Stimulated activated CD4-positive, alpha-beta T cell treated with anti-CD3 and anti-CD28 coated beads, Interleukin-2, amount 100 ng/mL, for 24 hours (primary cell): Measurements from ENCODE around the gene GH2.
"Not testable (repeated sequence)": the region's sequence is repeated elsewhere in the genome, so short reads cannot be mapped to it uniquely, and the experiment has no call there.

Experiments
- DNase-seq, 2 donors: peaks; one replicate each; pipeline ENCODE4 v3.0.0-alpha.2; 2020

Gene GH2

GRCh38 chr17:63911041-63911635, 29.4 kb upstream of the GH2 start, which contains the start of gene CSHL1:
TSS of gene CSHL1 (minus strand) at chr17:63911258. CDS start at chr17:63911196, 62 bp downstream.
- no peak for DNase-seq

GRCh38 chr17:63910096-63910495, 28.4 kb upstream of the GH2 start:
- DNase-seq = no peak

- DNase-seq = not testable (repeated sequence)
These were observed 27.8 kb upstream of the GH2 start for GRCh38 chr17:63909586-63909985.

- peak in 1 of 2 donors; percentile 32 for DNase-seq
These were observed 25.5 kb upstream of the GH2 start for GRCh38 chr17:63907161-63907778.

GRCh38 chr17:63904796-63905195, 23.1 kb upstream of the GH2 start:
- DNase-seq = not testable (repeated sequence)

- DNase-seq = not testable (repeated sequence)
These were observed 22.1 kb upstream of the GH2 start for GRCh38 chr17:63903787-63904201.

GRCh38 chr17:63901971-63902370, 20.2 kb upstream of the GH2 start:
- DNase-seq = not testable (repeated sequence)

GRCh38 chr17:63898899-63899798, 17.4 kb upstream of the GH2 start:
- DNase-seq = peak; percentile 16 to 25

GRCh38 chr17:63896524-63897354, 15.0 kb upstream of the GH2 start, which contains the start of gene CSH1:
TSS of gene CSH1 (minus strand) at chr17:63896574. CDS start at chr17:63896511, 63 bp downstream.
- not testable (repeated sequence) for DNase-seq

- not testable (repeated sequence) for DNase-seq
These were observed 13.1 kb upstream of the GH2 start for GRCh38 chr17:63894821-63895220.

GRCh38 chr17:63894021-63894420, 12.3 kb upstream of the GH2 start:
- not testable (repeated sequence) for DNase-seq

GRCh38 chr17:63892316-63893037, 10.7 kb upstream of the GH2 start:
- not testable (repeated sequence) for DNase-seq

GRCh38 chr17:63889026-63889848, 7.5 kb upstream of the GH2 start:
- DNase-seq = peak in 1 of 2 donors; percentile 22

GRCh38 chr17:63885119-63885518, 3.4 kb upstream of the GH2 start:
- DNase-seq = not testable (repeated sequence)

GRCh38 chr17:63882626-63883126, 932 bp upstream of the GH2 start:
- DNase-seq = not testable (repeated sequence)

GRCh38 chr17:63881337-63881736, 407 bp downstream of the GH2 start:
- not testable (repeated sequence) for DNase-seq

- no peak for DNase-seq
These were observed 1.0 kb downstream of the GH2 start for GRCh38 chr17:63880706-63881105.

- DNase-seq = not testable (repeated sequence)
These were observed 3.3 kb downstream of the GH2 start for GRCh38 chr17:63878413-63878812.

GRCh38 chr17:63874693-63875092, 7.1 kb downstream of the GH2 start:
- DNase-seq = not testable (repeated sequence)

GRCh38 chr17:63874061-63874626, 7.6 kb downstream of the GH2 start:
- DNase-seq = not testable (repeated sequence)
